Neural progenitor cell (in vitro differentiated cells): ENCODE measurements around the gene FKRP.

Experiments
- EZH2 ChIP-seq: fragments of 200-600 bp; sonication (generic); IDR thresholded peaks from 2 replicates; pipeline ENCODE4 v1.6.1; 2017; ENCODE audit warnings: antibody characterized with exemption, mild to moderate bottlenecking, moderate library complexity
- EZH2phosphoT487 ChIP-seq: fragments of 200-600 bp; sonication (generic); IDR thresholded peaks from 2 replicates; pipeline ENCODE4 v1.6.1; 2017; ENCODE audit warnings: antibody characterized with exemption
- TF ChIP-seq, protein P1 (sequence below): fragments of 200-600 bp; sonication (generic); IDR thresholded peaks from 2 replicates; pipeline ENCODE4 v1.5.1; 2017; ENCODE audit warnings: antibody characterized with exemption, mild to moderate bottlenecking

DNA sequence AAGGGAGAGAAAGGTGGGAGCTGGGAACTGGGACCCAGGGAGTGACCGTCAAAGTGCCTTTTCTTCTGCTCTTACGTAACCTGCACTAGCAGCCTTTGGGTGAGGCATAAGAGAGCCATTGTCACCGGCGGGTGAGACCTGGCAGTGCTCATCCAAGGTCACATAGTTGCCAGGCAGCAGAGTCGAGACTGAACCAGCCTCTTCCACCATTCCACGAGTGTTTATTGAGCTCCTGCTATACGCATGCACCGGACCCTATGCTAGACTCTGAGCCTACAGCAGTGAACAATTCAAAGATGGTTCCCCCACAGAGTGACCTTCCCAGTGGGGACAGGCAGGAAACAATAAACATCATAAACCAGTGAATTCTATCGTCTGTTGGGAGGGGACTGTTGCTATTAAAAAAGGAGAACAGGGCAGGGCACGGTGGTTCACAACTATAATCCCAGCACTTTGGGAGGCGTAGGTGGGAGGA, 19.0 kb downstream of the FKRP start:
- TF ChIP-seq, protein P1, sequence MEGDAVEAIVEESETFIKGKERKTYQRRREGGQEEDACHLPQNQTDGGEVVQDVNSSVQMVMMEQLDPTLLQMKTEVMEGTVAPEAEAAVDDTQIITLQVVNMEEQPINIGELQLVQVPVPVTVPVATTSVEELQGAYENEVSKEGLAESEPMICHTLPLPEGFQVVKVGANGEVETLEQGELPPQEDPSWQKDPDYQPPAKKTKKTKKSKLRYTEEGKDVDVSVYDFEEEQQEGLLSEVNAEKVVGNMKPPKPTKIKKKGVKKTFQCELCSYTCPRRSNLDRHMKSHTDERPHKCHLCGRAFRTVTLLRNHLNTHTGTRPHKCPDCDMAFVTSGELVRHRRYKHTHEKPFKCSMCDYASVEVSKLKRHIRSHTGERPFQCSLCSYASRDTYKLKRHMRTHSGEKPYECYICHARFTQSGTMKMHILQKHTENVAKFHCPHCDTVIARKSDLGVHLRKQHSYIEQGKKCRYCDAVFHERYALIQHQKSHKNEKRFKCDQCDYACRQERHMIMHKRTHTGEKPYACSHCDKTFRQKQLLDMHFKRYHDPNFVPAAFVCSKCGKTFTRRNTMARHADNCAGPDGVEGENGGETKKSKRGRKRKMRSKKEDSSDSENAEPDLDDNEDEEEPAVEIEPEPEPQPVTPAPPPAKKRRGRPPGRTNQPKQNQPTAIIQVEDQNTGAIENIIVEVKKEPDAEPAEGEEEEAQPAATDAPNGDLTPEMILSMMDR = no peak
- TF ChIP-seq EZH2 (no peak), EZH2phosphoT487 (no peak)
